Parathyroid adenoma (tissue), 2 donors: Measurements from ENCODE around the gene LSR.
"Not testable (repeated sequence)": the region's sequence is repeated elsewhere in the genome, so short reads cannot be mapped to it uniquely, and the experiment has no call there.

Experiments used
- H2AFZ ChIP-seq: fragments of 300-600 bp; sonication (generic); one replicate; pipeline ENCODE4 v1.7.0; 2017; ENCODE audit warnings: antibody characterized with exemption, mild to moderate bottlenecking
- H3K27ac ChIP-seq: fragments of 300-600 bp; sonication (generic); one replicate; pipeline ENCODE4 v1.7.0; 2017
- H3K27me3 ChIP-seq: fragments of 300-600 bp; sonication (generic); one replicate; pipeline ENCODE4 v1.7.0; 2017; ENCODE audit warnings: low read length; ENCODE audit not compliant: control insufficient read depth, insufficient read depth
- H3K36me3 ChIP-seq: fragments of 300-600 bp; sonication (generic); one replicate; pipeline ENCODE4 v1.7.0; 2017; ENCODE audit warnings: low read length; ENCODE audit not compliant: control insufficient read depth, insufficient read depth
- H3K4me1 ChIP-seq: fragments of 300-600 bp; sonication (generic); one replicate; pipeline ENCODE4 v1.7.0; 2017; ENCODE audit warnings: control low read depth
- H3K4me2 ChIP-seq: fragments of 300-600 bp; sonication (generic); one replicate; pipeline ENCODE4 v1.7.0; 2017; ENCODE audit warnings: low read length
- H3K4me3 ChIP-seq: fragments of 300-600 bp; sonication (generic); one replicate; pipeline ENCODE4 v1.7.0; 2017; ENCODE audit warnings: low read depth, low read length
- H3K79me2 ChIP-seq: fragments of 300-600 bp; sonication (generic); one replicate; pipeline ENCODE4 v1.7.0; 2017; ENCODE audit warnings: control low read depth
- H3K9ac ChIP-seq: fragments of 300-600 bp; sonication (generic); one replicate; pipeline ENCODE4 v1.7.0; 2017; ENCODE audit warnings: mild to moderate bottlenecking
- H3K9me3 ChIP-seq: fragments of 300-600 bp; sonication (generic); one replicate; pipeline ENCODE4 v1.7.0; 2017; ENCODE audit warnings: low read length; ENCODE audit not compliant: control insufficient read depth
- TF ChIP-seq, protein P1 (sequence below): fragments of 300-600 bp; sonication (generic); IDR thresholded peaks from one replicate; pipeline ENCODE4 v1.7.0; 2017; ENCODE audit warnings: antibody characterized with exemption, mild to moderate bottlenecking
- donor health status: primary hyperparathyroidism.

Gene LSR

DNA sequence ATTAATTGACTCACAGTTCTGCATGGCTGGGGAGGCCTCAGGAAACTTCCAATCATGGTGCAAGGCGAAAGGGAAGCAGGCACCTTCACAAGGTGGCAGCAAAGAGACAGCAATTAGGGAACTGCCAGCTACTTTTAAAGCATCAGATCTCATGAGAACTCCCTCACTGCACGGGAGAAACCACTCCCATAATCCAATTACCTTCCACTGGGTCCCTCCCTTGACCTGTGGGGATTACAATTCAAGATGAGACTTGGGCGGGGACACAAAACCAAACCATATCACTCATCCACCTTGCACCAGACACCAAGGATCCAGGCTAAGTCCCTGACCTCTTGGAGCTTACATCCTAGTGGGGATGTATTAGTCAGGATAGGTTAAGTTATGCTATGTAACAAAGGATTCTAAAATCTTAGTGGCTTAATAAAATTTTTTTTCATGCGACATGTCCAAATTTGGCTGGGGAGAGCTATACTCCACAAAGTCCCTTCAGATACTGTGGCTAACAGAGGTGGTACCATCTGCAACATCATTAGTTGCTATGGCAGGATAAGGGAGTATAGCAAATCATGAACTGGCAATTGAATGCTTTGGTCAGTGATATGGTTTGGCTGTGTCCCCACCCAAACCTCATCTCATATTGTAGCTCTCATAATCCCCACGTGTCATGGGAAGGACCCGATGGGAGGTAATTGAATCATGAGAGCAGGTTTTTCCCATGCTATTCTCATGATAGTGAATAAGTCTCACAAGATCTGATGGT, 12.0 kb upstream of the LSR start:
- Histone ChIP-seq H3K27ac (no peak overlapping the region), H3K27me3 (no peaks in the 10 kb centered on the region), H3K79me2 (no peaks in the 10 kb centered on the region), H3K4me2 (no peak overlapping the region), H3K36me3 (no peaks in the 10 kb centered on the region), H3K4me3 (no peak overlapping the region), H3K9me3 (no peaks in the 10 kb centered on the region), H3K4me1 (no peaks in the 10 kb centered on the region), H2AFZ (no peak overlapping the region), H3K9ac (no peak overlapping the region)
- TF ChIP-seq, protein P1, sequence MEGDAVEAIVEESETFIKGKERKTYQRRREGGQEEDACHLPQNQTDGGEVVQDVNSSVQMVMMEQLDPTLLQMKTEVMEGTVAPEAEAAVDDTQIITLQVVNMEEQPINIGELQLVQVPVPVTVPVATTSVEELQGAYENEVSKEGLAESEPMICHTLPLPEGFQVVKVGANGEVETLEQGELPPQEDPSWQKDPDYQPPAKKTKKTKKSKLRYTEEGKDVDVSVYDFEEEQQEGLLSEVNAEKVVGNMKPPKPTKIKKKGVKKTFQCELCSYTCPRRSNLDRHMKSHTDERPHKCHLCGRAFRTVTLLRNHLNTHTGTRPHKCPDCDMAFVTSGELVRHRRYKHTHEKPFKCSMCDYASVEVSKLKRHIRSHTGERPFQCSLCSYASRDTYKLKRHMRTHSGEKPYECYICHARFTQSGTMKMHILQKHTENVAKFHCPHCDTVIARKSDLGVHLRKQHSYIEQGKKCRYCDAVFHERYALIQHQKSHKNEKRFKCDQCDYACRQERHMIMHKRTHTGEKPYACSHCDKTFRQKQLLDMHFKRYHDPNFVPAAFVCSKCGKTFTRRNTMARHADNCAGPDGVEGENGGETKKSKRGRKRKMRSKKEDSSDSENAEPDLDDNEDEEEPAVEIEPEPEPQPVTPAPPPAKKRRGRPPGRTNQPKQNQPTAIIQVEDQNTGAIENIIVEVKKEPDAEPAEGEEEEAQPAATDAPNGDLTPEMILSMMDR: no peak

DNA sequence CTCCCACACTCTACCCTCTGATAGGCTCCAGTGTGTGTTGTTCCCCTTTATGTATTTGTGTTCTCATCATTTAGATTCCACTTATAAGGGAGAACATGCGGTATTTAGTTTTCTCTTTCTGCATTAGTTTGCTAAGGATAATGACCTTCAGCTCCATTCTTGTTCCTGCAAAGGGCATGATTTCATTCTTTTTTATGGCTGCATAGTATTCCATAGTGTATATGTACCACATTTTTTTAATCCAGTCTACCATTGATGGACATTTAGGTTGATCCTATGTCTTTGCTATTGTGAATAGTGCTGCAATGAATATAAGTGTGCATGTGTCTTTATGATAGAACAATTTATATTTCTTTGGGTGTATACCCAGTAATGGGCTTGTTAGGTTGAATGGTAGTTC, 9.2 kb upstream of the LSR start:
- H3K36me3 ChIP-seq, H3K4me2 ChIP-seq, H3K79me2 ChIP-seq, H3K27me3 ChIP-seq, H3K4me3 ChIP-seq, H2AFZ ChIP-seq, H3K4me1 ChIP-seq, H3K9me3 ChIP-seq, H3K27ac ChIP-seq, H3K9ac ChIP-seq: not testable (repeated sequence)

DNA sequence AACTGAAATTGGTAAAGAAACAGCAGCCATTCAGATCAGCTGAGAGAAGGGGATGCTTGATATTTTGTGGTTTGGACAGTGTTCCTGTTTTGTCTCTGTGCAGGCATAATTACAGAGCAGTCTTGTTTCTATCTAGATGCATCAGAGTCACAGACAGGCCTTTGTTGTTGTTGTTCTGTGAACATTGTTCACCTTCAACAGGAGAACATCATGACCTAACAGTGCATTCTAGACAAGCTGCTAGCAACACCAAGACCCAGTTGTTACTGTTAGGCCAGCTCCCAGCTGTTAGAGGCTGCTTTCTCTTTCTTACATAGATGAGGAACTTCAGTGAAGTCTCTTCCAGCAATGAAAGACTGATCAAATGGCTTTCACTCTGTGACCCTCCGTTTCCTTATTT, 8.5 kb upstream of the LSR start:
- H3K4me3 ChIP-seq: no peak overlapping the region
- H3K9ac ChIP-seq: no peak overlapping the region
- no peak overlapping the region for H3K27ac ChIP-seq
- TF ChIP-seq, protein P1: no peak
- H3K27me3 ChIP-seq: no peaks in the 10 kb centered on the region
- H3K36me3 ChIP-seq: no peaks in the 10 kb centered on the region
- H2AFZ ChIP-seq: no peak overlapping the region
- H3K9me3 ChIP-seq: no peaks in the 10 kb centered on the region
- H3K79me2 ChIP-seq: no peaks in the 10 kb centered on the region
- no peaks in the 10 kb centered on the region for H3K4me1 ChIP-seq
- no peak overlapping the region for H3K4me2 ChIP-seq

DNA sequence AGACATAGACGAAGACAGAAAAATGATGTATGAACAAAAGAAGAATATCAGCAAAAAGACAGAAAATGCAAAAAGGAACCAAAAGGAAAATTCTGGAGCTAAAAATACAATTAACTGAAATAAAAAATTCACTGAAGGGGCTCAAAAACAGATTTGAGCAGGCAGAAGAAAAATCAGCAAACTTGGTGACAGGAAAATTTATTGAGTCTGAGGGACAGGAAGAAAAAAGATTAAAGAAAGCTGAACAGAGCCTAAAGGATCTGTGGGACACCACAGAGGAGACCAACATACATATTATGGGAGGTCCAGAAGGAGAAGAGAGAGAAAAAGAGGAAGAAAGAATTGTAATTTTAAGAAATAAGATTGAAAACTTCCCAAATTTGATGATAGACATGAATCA, 7.4 kb upstream of the LSR start:
- H3K79me2 ChIP-seq: no peaks in the 10 kb centered on the region
- H3K27ac ChIP-seq: no peak overlapping the region
- TF ChIP-seq, protein P1: no peak
- H3K27me3 ChIP-seq: no peaks in the 10 kb centered on the region
- H3K4me1 ChIP-seq: no peaks in the 10 kb centered on the region
- no peak overlapping the region for H3K4me3 ChIP-seq
- no peak overlapping the region for H2AFZ ChIP-seq
- no peaks in the 10 kb centered on the region for H3K36me3 ChIP-seq
- no peaks in the 10 kb centered on the region for H3K9me3 ChIP-seq
- no peak overlapping the region for H3K9ac ChIP-seq
- no peak overlapping the region for H3K4me2 ChIP-seq

DNA sequence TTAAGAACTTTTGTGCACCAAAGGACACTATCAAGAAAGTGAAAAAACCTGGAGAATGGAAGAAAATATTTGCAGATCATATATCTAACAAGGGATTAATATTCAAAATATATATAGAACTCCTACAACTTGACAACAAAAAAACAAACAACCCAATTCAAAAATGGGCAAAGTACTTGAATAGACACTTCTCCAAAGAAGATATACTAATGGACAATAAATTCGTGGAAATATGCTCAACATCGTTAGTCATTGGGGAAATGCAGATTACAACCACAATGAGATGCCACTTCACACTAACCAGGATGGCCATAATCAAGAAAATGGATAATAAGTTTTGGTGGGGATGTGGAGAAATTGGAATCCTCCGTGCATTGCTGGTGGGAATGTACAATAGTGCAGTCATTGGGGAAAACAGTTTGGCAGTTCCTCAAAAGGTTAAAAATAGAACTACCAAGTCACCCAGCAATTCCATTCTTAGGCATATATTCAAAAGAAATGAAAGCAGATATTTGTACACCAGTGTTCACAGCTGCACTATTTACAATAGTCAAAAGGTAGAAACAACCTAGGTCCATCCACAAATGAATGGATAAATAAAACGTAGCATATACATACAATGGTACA, 2.2 kb upstream of the LSR start:
- Histone ChIP-seq H3K4me3 (no peak overlapping the region), H3K9me3 (no peaks in the 10 kb centered on the region), H3K79me2 (peaks cover 3% of the 10 kb centered on the region), H3K27me3 (no peaks in the 10 kb centered on the region), H3K9ac (no peak overlapping the region), H2AFZ (no peak overlapping the region), H3K4me2 (no peak overlapping the region), H3K4me1 (no peaks in the 10 kb centered on the region), H3K36me3 (no peaks in the 10 kb centered on the region), H3K27ac (no peak overlapping the region)
- TF ChIP-seq, protein P1: no peak
